Nephron (organoid): ENCODE measurements around the gene CDK5RAP1.
"Not testable (repeated sequence)": the region's sequence is repeated elsewhere in the genome, so short reads cannot be mapped to it uniquely, and the experiment has no call there.

ENCODE experiments used
- H3K27ac Mint-ChIP-seq, 3 experiments: 2 replicates each; pipeline ENCODE4 v1.8.0; 2020; ENCODE audit warnings: mixed read lengths in 3 of 3, mild to moderate bottlenecking in 2 of 3, moderate library complexity in 1 of 3
- H3K27me3 Mint-ChIP-seq: 2 replicates; pipeline ENCODE4 v1.8.0; 2021; ENCODE audit warnings: low read depth, mild to moderate bottlenecking, moderate library complexity, mixed read lengths
- H3K36me3 Mint-ChIP-seq: 2 replicates; pipeline ENCODE4 v1.8.0; 2020; ENCODE audit warnings: low read depth, mixed read lengths
- H3K4me1 Mint-ChIP-seq: 2 replicates; pipeline ENCODE4 v1.8.0; 2020; ENCODE audit warnings: mixed read lengths
- H3K4me3 Mint-ChIP-seq, 3 experiments: 2 replicates each; pipeline ENCODE4 v1.8.0; 2020; ENCODE audit warnings: mild to moderate bottlenecking in 3 of 3, mixed read lengths in 3 of 3, moderate library complexity in 2 of 3
- H3K9me3 Mint-ChIP-seq: 2 replicates; pipeline ENCODE4 v1.8.0; 2020; ENCODE audit warnings: mixed read lengths
- CTCF ChIP-seq, 3 experiments: fragments of 200-600 bp; sonication (generic); IDR thresholded peaks; one replicate each; pipeline ENCODE4 v1.5.0; 2021; ENCODE audit warnings: antibody characterized with exemption in 3 of 3; ENCODE audit not compliant: unreplicated experiment in 3 of 3

Gene CDK5RAP1

GRCh38 chr20:33443006-33443511 lies 41.7 kb upstream of the CDK5RAP1 start:
- Mint-ChIP-seq H3K4me1 (peaks cover 26% of the 10 kb centered on the region), H3K4me3 (peak overlapping the region; percentile 85 to 92 (median 92)), H3K36me3 (no peaks in the 10 kb centered on the region), H3K27ac (peak overlapping the region in 1 of 3 experiments; percentile 70), H3K27me3 (peaks cover 5% of the 10 kb centered on the region), H3K9me3 (no peaks in the 10 kb centered on the region)
- TF ChIP-seq CTCF (IDR thresholded peaks at IDR 0.05; ENCODE audit: unreplicated experiment in 3 of 3), result no peak

- no peaks in the 10 kb centered on the region for H3K36me3 Mint-ChIP-seq
- H3K27ac Mint-ChIP-seq, result peak overlapping the region in 1 of 3 experiments; percentile 70
- peaks cover 26% of the 10 kb centered on the region for H3K4me1 Mint-ChIP-seq
- H3K4me3 Mint-ChIP-seq, result peak overlapping the region; percentile 85 to 92 (median 92)
- no peak for TF ChIP-seq CTCF (IDR thresholded peaks at IDR 0.05; ENCODE audit: unreplicated experiment in 3 of 3)
- no peaks in the 10 kb centered on the region for H3K9me3 Mint-ChIP-seq
- H3K27me3 Mint-ChIP-seq, result peaks cover 5% of the 10 kb centered on the region
Observed at GRCh38 chr20:33442136-33443005, 41.1 kb upstream of the CDK5RAP1 start.

- Mint-ChIP-seq H3K4me1 (peaks cover 23% of the 10 kb centered on the region), H3K9me3 (no peaks in the 10 kb centered on the region), H3K36me3 (no peaks in the 10 kb centered on the region), H3K27me3 (peaks cover 5% of the 10 kb centered on the region), H3K4me3 (peak overlapping the region; percentile 85 to 92 (median 92)), H3K27ac (peak overlapping the region in 2 of 3 experiments; percentile 14 to 52)
- TF ChIP-seq CTCF (IDR thresholded peaks at IDR 0.05; ENCODE audit: unreplicated experiment in 3 of 3), result no peak
Observed at GRCh38 chr20:33441142-33441955, 40.0 kb upstream of the CDK5RAP1 start.

GRCh38 chr20:33440562-33440961 lies 39.2 kb upstream of the CDK5RAP1 start:
- H3K36me3 Mint-ChIP-seq, H3K27ac Mint-ChIP-seq, H3K27me3 Mint-ChIP-seq, H3K9me3 Mint-ChIP-seq: not testable (repeated sequence)
- Mint-ChIP-seq H3K4me3 (peak overlapping the region in 1 of 3 experiments; percentile 53), H3K4me1 (peaks cover 16% of the 10 kb centered on the region)

- Mint-ChIP-seq H3K27me3 (no peaks in the 10 kb centered on the region), H3K4me1 (peaks cover 10% of the 10 kb centered on the region), H3K4me3 (no peak overlapping the region), H3K27ac (no peak overlapping the region), H3K9me3 (no peaks in the 10 kb centered on the region), H3K36me3 (peaks cover 8% of the 10 kb centered on the region)
- TF ChIP-seq CTCF (IDR thresholded peaks at IDR 0.05; ENCODE audit: unreplicated experiment in 3 of 3), result no peak
Observed at GRCh38 chr20:33438481-33438880, 37.2 kb upstream of the CDK5RAP1 start.
